Measurements from ENCODE around the gene ADCY1. TPM values are rescaled to one million over a fixed set of nuclear protein-coding genes. Genes with fewer than 3 reads are reported as not detected.
A peak's percentile ranks its signal among the peaks of the same experiment; 100 is the strongest.
"Not testable (repeated sequence)": the region's sequence is repeated elsewhere in the genome, so short reads cannot be mapped to it uniquely, and the experiment has no call there.

Gene ADCY1
- polyA plus RNA-seq (ENCODE audit: insufficient read length in 12 of 12), result 10 to 100 TPM in 11 of 12 donors, not detected in 1; 10.5 to 18.9 (median 13.3) TPM
- long read RNA-seq, donor 1, result 0 reads
- long read RNA-seq, donor 2, full-length matches to known transcripts, result 3 of 3 reads
- long read RNA-seq, donor 2, partial matches to known transcripts, result 0 of 3 reads
- long read RNA-seq, donor 2, other reads (novel, unspliced or antisense), result 0 of 3 reads
- long read RNA-seq, donor 3, result 0 reads
- long read RNA-seq, donor 4, partial matches to known transcripts, result 0 of 2 reads
- long read RNA-seq, donor 4, other reads (novel, unspliced or antisense), result 0 of 2 reads
- long read RNA-seq, donor 5, full-length matches to known transcripts, result 1 of 1 reads
- long read RNA-seq, donor 5, partial matches to known transcripts, result 0 of 1 reads
- long read RNA-seq, donor 5, other reads (novel, unspliced or antisense), result 0 of 1 reads
- long read RNA-seq, donor 6, partial matches to known transcripts, result 0 of 2 reads
- long read RNA-seq, donor 6, other reads (novel, unspliced or antisense), result 0 of 2 reads
- long read RNA-seq, donor 7, result 0 reads
- long read RNA-seq, donor 8, partial matches to known transcripts, result 16 of 16 reads
- long read RNA-seq, donor 8, other reads (novel, unspliced or antisense), result 0 of 16 reads
- long read RNA-seq, donor 9, result 0 reads
- long read RNA-seq, donor 10, full-length matches to known transcripts, result 5 of 5 reads
- long read RNA-seq, donor 10, partial matches to known transcripts, result 0 of 5 reads
- long read RNA-seq, donor 10, other reads (novel, unspliced or antisense), result 0 of 5 reads
- long read RNA-seq, donor 11, partial matches to known transcripts, result 0 of 1 reads
- long read RNA-seq, donor 11, other reads (novel, unspliced or antisense), result 0 of 1 reads

DNA sequence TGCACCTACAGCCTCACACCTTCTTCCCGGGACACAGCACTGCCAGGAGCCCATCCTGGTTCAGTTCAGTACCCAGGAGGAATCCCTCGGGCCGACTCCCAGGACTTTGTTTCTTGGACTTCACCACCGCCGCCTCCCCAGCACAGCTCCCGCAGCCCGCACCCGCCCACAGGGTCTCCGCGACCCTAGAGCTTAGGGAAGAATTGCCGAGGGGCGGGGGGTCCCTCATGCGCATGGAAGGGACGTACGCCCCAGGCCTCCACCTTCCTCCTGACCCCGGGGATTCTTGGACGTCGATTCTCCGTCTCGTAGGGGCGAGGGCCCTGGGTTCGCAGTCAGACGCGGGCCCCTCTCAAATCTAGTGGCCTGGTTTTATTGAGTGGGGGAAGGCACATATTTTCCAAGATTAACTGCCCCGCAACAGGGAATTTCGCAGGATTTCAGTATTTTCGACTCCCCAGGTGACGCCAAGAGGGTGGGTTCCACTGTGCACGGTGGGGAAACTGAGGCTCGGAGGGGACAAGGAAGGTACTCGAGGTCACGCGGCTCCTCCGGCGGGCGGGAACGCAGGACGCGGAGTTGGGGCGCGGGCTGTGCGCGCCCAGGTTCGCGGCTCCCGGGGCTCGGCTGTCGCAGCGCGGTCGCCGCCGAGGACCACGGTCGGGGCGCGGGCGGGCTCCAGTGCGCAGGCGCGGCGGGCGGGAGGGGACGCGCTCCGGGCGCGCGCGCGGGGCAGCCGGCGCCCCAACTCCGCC, at the start of gene ADCY1:
ADCY1 (plus strand) TSS at position 708 of the 755 bp plus-strand sequence. CDS start 176 bp downstream, outside the sequence.
- DNase-seq, result no peak

GRCh38 chr7:45524445-45524844, 49.7 kb upstream of the ADCY1 start:
- DNase-seq, result peak; percentile 85

DNA sequence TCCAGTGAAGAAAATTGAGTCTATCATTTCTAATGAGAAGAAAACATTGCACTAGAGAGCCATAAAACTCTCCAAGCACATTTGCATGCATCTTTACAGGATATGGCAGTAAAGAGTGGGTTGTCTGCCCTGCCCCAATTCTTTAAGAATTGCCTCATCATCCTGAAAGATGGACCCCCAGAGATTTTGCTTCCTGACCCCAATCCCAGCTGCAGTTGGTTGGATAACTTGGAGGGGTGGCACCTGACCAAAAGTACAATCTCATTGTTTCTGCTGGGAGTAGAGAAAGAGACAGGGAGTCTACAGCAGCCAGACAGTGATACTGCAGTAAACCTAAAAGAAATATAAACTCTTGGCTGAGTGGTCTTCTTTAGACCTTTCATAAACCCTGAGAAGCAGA, 49.1 kb upstream of the ADCY1 start:
- DNase-seq, result peak; percentile 93

GRCh38 chr7:45543473-45543872, 30.7 kb upstream of the ADCY1 start:
- no peak for DNase-seq

- not testable (repeated sequence) for DNase-seq
Measured at GRCh38 chr7:45545105-45545710, 29.0 kb upstream of the ADCY1 start.

DNA sequence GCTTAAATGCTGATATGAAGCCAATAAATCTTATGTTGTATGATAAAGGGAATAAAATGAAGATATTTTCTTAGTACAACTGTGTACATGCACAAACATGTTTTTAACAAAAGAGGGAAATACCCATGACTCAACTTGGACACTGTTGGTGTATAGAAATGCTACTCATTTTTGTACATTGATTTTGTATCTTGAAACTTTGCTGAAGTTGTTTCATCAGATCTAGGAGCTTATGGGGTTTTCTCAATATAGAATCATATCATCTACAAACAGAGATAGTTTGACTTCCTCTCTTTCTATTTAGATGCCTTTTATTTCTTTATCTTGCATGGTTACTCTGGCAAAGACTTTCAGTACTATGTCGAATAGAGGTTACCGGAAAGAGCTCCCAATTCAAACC, 25.3 kb upstream of the ADCY1 start:
- not testable (repeated sequence) for DNase-seq

GRCh38 chr7:45563401-45563800, 10.8 kb upstream of the ADCY1 start:
- no peak for DNase-seq

DNA sequence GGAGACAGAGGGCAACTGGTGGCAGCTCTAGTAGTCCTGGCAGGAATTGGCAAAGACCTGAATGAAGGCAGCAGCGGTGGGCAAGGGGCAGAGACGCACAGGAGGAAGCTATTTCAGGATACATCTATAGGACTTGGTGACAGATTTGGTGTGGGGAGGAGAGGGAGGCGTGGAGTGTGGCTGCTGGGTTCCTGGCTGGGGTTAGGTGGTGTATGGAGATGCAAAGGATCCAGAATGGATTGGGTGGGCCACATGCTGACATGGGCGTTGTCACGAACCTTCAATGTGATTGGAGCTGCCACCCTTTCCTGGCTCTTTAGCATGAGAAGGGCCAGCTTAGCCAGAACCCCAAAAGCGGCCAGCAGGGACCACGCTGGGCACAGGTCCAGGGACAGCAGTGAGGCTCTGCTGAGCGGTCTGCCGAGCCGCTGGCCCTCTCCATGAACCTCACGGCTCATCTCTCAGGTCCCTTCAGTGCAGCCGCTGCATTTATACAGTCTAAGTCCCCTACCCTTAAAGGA, 10.2 kb upstream of the ADCY1 start:
- peak; percentile 51 for DNase-seq

DNA sequence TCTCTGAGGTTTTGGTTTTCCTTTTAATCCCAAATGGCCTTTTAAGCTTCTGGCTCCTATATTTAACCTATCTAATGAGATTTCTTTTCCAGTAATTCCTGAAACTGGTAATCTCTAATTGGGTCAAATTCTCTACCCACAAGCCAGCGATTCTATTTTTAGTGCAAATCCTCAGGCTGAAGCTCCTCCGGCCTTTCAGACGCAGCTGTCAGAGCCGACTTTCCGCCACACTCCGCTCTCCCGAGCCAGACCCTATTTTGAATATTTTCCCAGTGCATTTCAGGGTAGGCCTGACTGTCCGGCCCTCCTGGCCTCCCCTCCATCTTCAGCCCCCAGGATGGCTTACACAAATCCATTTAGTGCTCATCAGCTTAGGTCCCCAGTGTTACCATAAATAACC, 9.7 kb upstream of the ADCY1 start:
- peak; percentile 69 for DNase-seq

DNA sequence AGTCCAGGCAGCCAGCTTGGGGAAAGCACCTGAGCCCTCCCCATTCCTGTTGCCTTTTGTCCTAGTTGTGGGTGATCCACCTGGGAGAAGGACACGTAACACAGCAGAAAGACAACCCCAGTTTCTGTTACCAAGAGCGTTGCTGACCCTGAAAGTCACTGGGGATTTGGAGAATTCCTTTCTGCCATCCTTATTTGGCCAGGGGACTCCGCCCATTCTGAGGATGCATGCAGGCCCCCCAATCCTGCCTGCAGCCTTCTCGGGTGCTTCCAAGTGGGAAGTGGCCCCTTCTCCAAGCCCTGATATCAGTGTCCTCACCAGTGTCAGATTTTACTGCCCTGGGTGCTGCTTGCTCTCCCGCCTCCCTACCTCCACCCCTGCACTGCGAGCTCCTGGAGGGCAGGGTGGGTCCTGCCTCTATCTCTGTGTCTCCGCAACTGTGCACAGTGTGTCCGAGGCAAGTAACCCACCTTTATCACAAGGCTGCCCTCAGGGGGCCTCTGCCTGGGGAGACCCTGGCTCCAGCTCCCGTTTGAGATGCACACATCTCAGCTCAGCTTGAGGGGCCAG, 9.2 kb upstream of the ADCY1 start:
- no peak for DNase-seq

GRCh38 chr7:45566386-45566785, 7.8 kb upstream of the ADCY1 start:
- no peak for DNase-seq

GRCh38 chr7:45566961-45567360, 7.2 kb upstream of the ADCY1 start:
- no peak for DNase-seq

GRCh38 chr7:45567713-45568112, 6.5 kb upstream of the ADCY1 start:
- DNase-seq, result no peak

- no peak for DNase-seq
Measured at GRCh38 chr7:45568536-45569289, 5.5 kb upstream of the ADCY1 start.

DNA sequence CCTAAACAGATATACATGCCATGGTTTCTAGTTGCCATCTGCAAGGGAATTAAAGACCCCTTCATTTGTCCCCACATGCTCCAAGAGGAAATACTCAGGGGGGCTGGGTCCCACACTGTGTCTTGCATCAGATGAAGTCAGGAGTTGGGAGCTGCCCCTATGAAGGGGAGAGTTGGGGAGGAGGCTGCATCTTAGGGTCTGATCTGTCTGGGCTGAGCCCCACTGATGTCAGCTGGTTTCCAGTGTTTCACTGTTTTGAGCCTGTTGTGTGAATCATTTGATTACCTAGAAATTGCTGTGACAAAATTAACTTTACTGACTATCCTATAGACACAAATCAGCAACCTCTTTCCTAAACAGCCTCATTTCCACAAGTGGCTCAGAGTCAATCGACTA, 4.9 kb upstream of the ADCY1 start:
- DNase-seq, result no peak

GRCh38 chr7:45570797-45571196, 3.4 kb upstream of the ADCY1 start:
- no peak for DNase-seq

DNA sequence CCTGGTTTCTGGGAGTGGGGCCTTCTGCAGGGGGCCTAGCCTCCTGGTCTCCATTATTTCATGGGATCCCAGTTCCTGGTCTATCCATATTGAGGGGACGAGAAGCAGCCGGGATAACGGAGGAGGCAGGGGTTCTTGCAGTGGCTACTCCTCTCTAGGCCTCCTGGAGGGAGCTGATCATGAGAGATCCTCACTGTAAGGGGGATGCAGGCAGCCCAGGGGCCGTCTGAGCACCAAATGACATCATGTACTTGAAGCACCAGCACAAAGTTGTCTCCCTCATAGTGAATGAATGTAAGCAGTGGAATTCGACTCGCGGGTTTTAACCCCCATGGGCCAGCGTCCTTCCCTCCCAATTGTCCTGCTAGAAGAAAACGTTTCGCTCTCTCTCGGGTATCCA, 964 bp upstream of the ADCY1 start:
- no peak for DNase-seq

- DNase-seq, result no peak
Measured at GRCh38 chr7:45574416-45574668, 174 bp downstream of the ADCY1 start.

GRCh38 chr7:45574669-45575500, 717 bp downstream of the ADCY1 start:
- peak; percentile 45 for DNase-seq
